Activated CD4-positive, alpha-beta T cell treated with anti-CD3 and anti-CD28 coated beads, Interleukin-2, amount 10 ng/mL, durations not matched to agents 24 days and 14 days (primary cell): ENCODE measurements around the gene URB1. TPM values are rescaled to one million over a fixed set of nuclear protein-coding genes. Genes with fewer than 3 reads are reported as not detected.
A peak's percentile ranks its signal among the peaks of the same experiment; 100 is the strongest.

ENCODE experiments used
- DNase-seq: peaks from one replicate; pipeline ENCODE4 v3.0.0; 2022
- H3K27ac Mint-ChIP-seq: one replicate; pipeline ENCODE4 v1.8.0; 2022; ENCODE audit warnings: mild to moderate bottlenecking, mixed read lengths
- H3K27me3 Mint-ChIP-seq: one replicate; pipeline ENCODE4 v1.8.0; 2022; ENCODE audit warnings: mixed read lengths
- H3K36me3 Mint-ChIP-seq: one replicate; pipeline ENCODE4 v1.8.0; 2022; ENCODE audit warnings: low read depth, mild to moderate bottlenecking, mixed read lengths
- H3K4me1 Mint-ChIP-seq: one replicate; pipeline ENCODE4 v1.8.0; 2021; ENCODE audit warnings: mixed read lengths
- H3K4me3 Mint-ChIP-seq: one replicate; pipeline ENCODE4 v1.8.0; 2022; ENCODE audit warnings: mild to moderate bottlenecking, moderate library complexity, mixed read lengths
- H3K9me3 Mint-ChIP-seq: one replicate; pipeline ENCODE4 v1.8.0; 2021; ENCODE audit warnings: mixed read lengths
- intact Hi-C: fragments of 100-400 bp; cut with micrococcal nuclease; formaldehyde crosslinking; loops from one replicate; pipeline ENCODE4 v1.15.1; 2023
- total RNA-seq: library from RNA; stranded (reverse); gene quantifications from 2 replicates; pipeline ENCODE4 v1.2.3, GENCODE V29; 2022

The URB1 gene
- total RNA-seq, 1 donor from 2014 or later, result 41.7 TPM

DNA sequence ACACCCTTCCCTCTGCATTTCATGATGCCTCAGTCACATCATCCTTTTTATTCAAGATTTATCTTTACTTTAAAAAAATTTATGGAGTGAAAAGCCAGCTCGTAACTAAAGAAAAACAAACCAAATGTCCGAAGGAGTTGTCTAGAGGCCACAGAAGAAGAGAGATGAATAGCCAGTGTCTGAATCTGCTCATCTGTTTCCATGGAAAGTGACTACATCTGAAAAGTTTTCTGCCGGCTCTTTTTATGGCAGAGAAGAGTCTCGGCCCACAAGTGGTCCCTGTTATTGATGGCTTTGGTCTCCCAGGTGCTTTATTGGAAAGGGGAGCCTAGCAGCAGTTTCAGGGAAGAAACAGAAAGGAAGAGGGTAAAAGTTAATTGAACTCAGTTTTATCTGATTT, 25.3 kb upstream of the URB1 start:
- H3K9me3 Mint-ChIP-seq, result no peaks in the 10 kb centered on the region
- H3K27ac Mint-ChIP-seq, result no peak overlapping the region
- no peak overlapping the region for H3K4me3 Mint-ChIP-seq
- peaks cover 2% of the 10 kb centered on the region for H3K27me3 Mint-ChIP-seq
- peaks cover 3% of the 10 kb centered on the region for H3K4me1 Mint-ChIP-seq
- H3K36me3 Mint-ChIP-seq, result no peaks in the 10 kb centered on the region
- intact Hi-C loops, result no loop called here
- no peak for DNase-seq

GRCh38 chr21:32415451-32416398, 22.9 kb upstream of the URB1 start:
- H3K27ac Mint-ChIP-seq, result no peak overlapping the region
- no peak overlapping the region for H3K4me3 Mint-ChIP-seq
- no peaks in the 10 kb centered on the region for H3K9me3 Mint-ChIP-seq
- intact Hi-C loops, result no loop called here
- H3K4me1 Mint-ChIP-seq, result peaks cover 12% of the 10 kb centered on the region
- H3K27me3 Mint-ChIP-seq, result peaks cover 2% of the 10 kb centered on the region
- DNase-seq, result no peak
- no peaks in the 10 kb centered on the region for H3K36me3 Mint-ChIP-seq

- no peak overlapping the region for H3K4me3 Mint-ChIP-seq
- H3K36me3 Mint-ChIP-seq, result no peaks in the 10 kb centered on the region
- no peaks in the 10 kb centered on the region for H3K9me3 Mint-ChIP-seq
- no peak for DNase-seq
- H3K4me1 Mint-ChIP-seq, result peaks cover 16% of the 10 kb centered on the region
- peaks cover 2% of the 10 kb centered on the region for H3K27me3 Mint-ChIP-seq
- no peak overlapping the region for H3K27ac Mint-ChIP-seq
- intact Hi-C loops, result loop anchor here (5.0 kb wide), 1 partner anchor 313 kb away; the partner anchor contains the start of gene SYNJ1
These were observed 22.0 kb upstream of the URB1 start for GRCh38 chr21:32414579-32415358.

DNA sequence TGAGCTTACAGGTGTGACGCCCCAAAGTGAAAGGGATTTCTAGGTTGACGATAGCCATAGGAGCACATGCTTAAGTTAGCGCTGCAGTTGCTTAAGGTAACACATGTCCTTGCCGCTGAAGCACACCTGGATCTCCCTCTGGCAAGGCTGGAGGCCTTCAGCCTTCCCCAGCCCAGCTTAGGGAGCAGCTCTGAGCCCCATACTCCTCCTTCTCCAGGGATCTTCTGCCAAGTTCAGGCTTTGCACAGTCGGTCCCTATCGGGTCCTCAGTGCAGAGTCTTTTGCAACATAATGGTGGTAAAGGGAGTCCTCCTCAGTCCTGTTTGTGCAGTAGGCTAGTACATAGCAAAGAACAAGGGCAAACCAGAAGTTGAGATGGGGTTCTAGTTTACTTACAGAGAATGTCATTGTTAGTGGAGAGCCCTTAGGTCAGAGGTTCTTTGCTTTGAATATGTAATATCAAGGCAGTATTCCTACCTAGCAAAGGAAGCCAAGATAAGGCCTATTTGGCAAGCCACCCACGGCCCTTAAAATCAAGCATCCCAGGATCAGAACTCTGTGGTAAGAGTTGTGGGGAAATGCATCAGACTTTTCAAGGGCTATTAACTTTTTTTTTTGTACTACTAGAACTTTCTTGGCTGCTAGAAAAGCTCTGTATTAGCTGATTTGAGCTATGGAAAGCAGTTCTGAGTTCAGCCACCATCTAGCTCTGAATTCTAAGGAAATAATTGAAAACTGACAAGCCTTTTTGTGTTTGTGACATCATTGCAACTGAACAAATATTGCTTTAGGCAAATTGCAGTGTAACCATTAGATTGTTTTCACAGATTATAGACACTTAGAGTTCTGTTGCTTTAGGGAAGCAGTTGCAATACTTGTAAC, 21.1 kb upstream of the URB1 start:
- peaks cover 2% of the 10 kb centered on the region for H3K27me3 Mint-ChIP-seq
- H3K27ac Mint-ChIP-seq, result no peak overlapping the region
- DNase-seq, result no peak
- no peaks in the 10 kb centered on the region for H3K36me3 Mint-ChIP-seq
- H3K4me3 Mint-ChIP-seq, result peak overlapping the region; percentile 89
- no peaks in the 10 kb centered on the region for H3K9me3 Mint-ChIP-seq
- H3K4me1 Mint-ChIP-seq, result peaks cover 16% of the 10 kb centered on the region
- intact Hi-C loops, result loop anchor here (1.0 to 5.0 kb wide), 2 partner anchors 79 to 313 kb away; partner anchors contain the start of gene SYNJ1

DNA sequence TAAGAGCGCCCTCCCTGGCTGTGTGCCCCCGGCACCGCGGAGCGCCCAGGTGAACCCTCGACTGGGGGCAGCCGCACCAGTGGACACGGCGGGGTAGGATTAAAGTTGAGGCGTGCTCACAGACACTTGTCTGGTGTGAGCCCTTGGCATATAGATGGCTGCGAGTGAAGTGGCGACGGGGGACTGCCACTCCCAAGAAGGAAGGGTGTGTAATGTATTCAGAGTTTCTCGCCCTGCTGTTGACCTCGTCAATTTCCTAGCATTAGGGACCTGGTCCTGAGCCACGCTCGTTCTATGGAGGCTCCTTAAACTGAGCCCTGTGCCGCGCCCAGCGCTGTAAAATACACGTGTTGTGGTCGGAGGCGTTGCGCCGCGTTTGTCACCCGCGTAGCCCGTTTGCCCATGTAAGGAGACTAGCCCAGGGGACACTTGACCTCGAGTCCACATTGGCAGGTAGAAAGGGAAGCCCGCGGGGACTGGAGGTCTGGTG, 20.2 kb upstream of the URB1 start:
- no peaks in the 10 kb centered on the region for H3K36me3 Mint-ChIP-seq
- peaks cover 16% of the 10 kb centered on the region for H3K4me1 Mint-ChIP-seq
- H3K4me3 Mint-ChIP-seq, result peak overlapping the region; percentile 89
- peak overlapping the region; percentile 82 for H3K27ac Mint-ChIP-seq
- no peaks in the 10 kb centered on the region for H3K9me3 Mint-ChIP-seq
- H3K27me3 Mint-ChIP-seq, result peaks cover 2% of the 10 kb centered on the region
- intact Hi-C loops, result loop anchor here (1.0 to 5.0 kb wide), 2 partner anchors 80 to 314 kb away; partner anchors contain the start of gene SYNJ1
- no peak for DNase-seq

DNA sequence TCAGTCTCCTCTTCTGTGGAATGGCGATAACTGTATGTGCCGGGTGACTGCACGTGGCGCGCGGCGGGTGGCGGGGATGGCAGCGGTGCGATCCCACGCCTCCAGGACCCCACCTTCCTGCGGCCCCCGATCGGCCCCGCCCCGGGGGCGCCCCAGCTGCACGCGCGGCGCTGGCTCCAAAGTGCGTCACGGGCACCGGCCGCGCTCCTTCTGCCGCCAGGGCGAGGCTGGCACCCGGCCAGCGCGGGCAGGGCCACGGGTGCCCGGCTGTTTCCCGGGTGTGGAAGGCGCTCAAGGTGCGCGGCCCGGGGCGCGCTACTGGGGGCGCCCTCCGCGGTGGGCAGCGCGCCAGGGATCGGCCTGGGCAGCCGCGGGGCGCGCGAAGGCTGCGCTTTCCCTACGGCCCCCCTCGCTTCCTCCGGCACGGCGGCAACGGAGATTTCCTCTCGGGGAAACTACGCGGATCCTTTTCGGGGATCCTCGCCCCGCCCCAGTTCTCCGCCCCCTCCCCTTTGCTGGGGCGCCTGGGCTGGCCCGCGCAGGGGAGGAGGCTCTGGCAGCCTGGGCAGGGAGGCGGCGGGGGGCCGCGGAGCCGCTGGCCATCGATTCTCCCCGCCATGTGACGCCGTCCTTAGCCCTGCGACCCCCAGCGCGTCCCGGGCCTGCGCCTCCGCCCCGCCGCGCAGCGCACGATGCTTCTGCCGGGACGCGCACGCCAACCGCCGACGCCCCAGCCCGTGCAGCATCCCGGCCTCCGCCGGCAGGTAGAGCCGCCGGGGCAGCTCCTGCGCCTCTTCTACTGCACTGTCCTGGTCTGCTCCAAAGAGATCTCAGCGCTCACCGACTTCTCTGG, 19.6 kb upstream of the URB1 start, which contains the start of gene EVA1C:
EVA1C (plus strand) TSS at position 545 of the 853 bp plus-strand sequence; CDS start at position 693, 148 bp downstream.
- Mint-ChIP-seq H3K36me3 (no peaks in the 10 kb centered on the region), H3K4me1 (peaks cover 16% of the 10 kb centered on the region)

DNA sequence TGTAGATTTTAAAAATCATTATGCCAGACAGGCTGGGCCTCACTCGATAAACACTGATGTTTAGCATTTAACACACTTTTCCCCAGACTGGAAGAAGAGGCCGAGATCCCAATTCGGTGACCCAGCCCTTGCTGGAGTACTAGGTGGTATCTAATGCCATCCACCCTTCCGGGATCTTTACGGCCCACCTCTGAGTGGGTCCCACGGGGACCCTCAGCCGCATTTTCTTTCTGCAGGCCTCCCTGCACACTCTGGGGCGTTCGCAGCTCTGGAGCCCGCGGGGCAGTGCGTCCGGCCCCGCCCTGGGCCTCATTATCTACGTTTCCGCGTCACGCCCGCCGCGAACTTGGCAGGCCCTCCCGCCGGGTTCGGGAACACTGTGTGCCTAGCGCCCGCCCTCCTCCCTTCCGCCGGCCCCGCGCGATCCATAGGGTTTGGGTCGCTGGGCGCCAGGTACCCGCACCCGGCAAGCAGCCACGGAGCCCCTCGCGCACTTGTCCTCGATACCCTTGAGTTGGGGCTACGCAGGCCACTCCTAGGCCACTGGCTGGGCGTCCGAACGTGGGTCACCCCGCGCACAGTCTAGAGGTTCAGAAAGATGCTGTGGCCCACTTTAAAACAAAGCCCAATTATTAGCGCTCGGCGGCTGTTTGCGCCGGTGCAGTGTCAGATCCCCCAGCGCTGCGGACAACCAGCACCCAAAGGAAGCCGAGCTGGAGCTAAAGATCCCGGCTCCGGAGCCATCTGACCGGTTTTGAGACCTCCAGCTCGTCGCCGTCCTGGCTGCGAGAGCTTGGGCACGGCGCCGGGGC, 18.7 kb upstream of the URB1 start:
- Mint-ChIP-seq H3K27ac (peak overlapping the region; percentile 94), H3K36me3 (no peaks in the 10 kb centered on the region), H3K4me1 (peaks cover 17% of the 10 kb centered on the region), H3K27me3 (peaks cover 2% of the 10 kb centered on the region), H3K4me3 (peak overlapping the region; percentile 95), H3K9me3 (no peaks in the 10 kb centered on the region)
- intact Hi-C loops, result loop anchor here (1.0 to 5.0 kb wide), 3 partner anchors 18 to 316 kb away; partner anchors contain the start of genes SYNJ1 and URB1
- peak; percentile 89 for DNase-seq

More for the DNA sequence above, 19.6 kb upstream of the URB1 start, which contains the start of gene EVA1C:
- peak within 1 kb of the TSS; percentile 95 for H3K4me3 Mint-ChIP-seq
- H3K27ac Mint-ChIP-seq, result peak within 1 kb of the TSS; percentile 94
- intact Hi-C loops, result loop anchor here (1.0 to 5.0 kb wide), 2 partner anchors 81 to 315 kb away; partner anchors contain the start of gene SYNJ1
- no peaks in the 10 kb centered on the region for H3K9me3 Mint-ChIP-seq
- peak; percentile 87 for DNase-seq
- H3K27me3 Mint-ChIP-seq, result peaks cover 2% of the 10 kb centered on the region

DNA sequence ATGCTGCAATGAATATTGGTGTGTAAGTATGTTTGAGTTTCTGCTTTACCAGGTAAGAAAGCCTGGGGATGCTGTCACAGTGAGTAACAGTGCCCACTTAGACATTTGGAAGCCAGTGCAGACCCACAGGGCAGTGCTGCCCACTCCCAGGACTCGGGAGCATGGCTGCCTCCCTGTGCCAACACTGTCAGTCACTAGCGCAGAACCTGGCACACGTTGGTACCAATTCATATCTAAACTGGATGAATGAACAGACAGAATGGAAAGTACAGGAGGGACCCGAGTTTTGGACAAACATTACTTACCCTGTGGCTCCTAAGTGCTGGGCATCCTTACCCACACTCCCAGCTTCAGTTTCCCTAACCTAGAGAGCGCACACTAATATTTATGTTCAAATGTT, 18.1 kb upstream of the URB1 start:
- H3K27ac Mint-ChIP-seq, result peak overlapping the region; percentile 94
- H3K4me3 Mint-ChIP-seq, result peak overlapping the region; percentile 95
- H3K36me3 Mint-ChIP-seq, result no peaks in the 10 kb centered on the region
- no peaks in the 10 kb centered on the region for H3K9me3 Mint-ChIP-seq
- H3K27me3 Mint-ChIP-seq, result peaks cover 2% of the 10 kb centered on the region
- no peak for DNase-seq
- intact Hi-C loops, result loop anchor here (1.0 to 5.0 kb wide), 3 partner anchors 18 to 316 kb away; partner anchors contain the start of genes SYNJ1 and URB1
- peaks cover 17% of the 10 kb centered on the region for H3K4me1 Mint-ChIP-seq

- intact Hi-C loops, result loop anchor here (5.0 kb wide), 1 partner anchor 317 kb away; the partner anchor contains the start of gene SYNJ1
- Mint-ChIP-seq H3K36me3 (no peaks in the 10 kb centered on the region), H3K27me3 (peaks cover 2% of the 10 kb centered on the region), H3K9me3 (no peaks in the 10 kb centered on the region), H3K4me1 (peaks cover 17% of the 10 kb centered on the region), H3K4me3 (no peak overlapping the region), H3K27ac (peak overlapping the region; percentile 94)
- DNase-seq, result no peak
These were observed 17.5 kb upstream of the URB1 start for GRCh38 chr21:32410291-32410690.

DNA sequence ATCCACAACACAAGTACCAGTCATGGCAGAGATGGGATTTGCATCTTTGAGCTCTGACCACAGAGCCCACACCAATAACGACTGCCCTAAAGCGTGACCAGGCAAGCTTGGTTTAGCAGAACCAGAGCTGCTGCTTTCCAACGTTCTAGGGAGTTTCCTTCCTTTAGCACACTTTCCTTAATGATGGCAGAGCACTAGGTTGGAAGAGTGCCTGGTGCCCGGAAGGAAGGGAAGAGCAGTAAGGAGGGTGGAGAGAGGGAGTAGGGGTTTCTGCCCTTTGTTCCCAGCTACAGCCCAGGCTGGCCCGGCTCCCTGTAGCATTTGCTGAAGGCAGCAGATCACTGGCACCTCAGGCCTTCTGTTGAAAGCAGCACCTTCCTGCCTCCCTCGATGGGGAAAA, 13.6 kb upstream of the URB1 start:
- intact Hi-C loops, result no loop called here
- Mint-ChIP-seq H3K27me3 (peaks cover under 1% of the 10 kb centered on the region), H3K27ac (no peak overlapping the region)

GRCh38 chr21:32403201-32403777, 10.5 kb upstream of the URB1 start:
- H3K4me1 Mint-ChIP-seq, result peaks cover 7% of the 10 kb centered on the region
- DNase-seq, result peak; percentile 88
- no peak overlapping the region for H3K27ac Mint-ChIP-seq
- no peaks in the 10 kb centered on the region for H3K36me3 Mint-ChIP-seq
- peaks cover 18% of the 10 kb centered on the region for H3K27me3 Mint-ChIP-seq
- intact Hi-C loops, result loop anchor here (1.0 kb wide), 2 partner anchors 166 to 198 kb away; no protein-coding TSS in a partner anchor
- no peak overlapping the region for H3K4me3 Mint-ChIP-seq
- H3K9me3 Mint-ChIP-seq, result no peaks in the 10 kb centered on the region

More for the DNA sequence above, 13.6 kb upstream of the URB1 start:
- DNase-seq, result no peak
- H3K4me3 Mint-ChIP-seq, result no peak overlapping the region
- no peaks in the 10 kb centered on the region for H3K9me3 Mint-ChIP-seq
- peaks cover 15% of the 10 kb centered on the region for H3K4me1 Mint-ChIP-seq
- no peaks in the 10 kb centered on the region for H3K36me3 Mint-ChIP-seq
